HG02759 (cell line): ENCODE measurements around the gene VWA7.
"Not testable (repeated sequence)": the region's sequence is repeated elsewhere in the genome, so short reads cannot be mapped to it uniquely, and the experiment has no call there.

Experiments
- ATAC-seq: cut with Tn5 transposase; IDR thresholded peaks from one replicate; pipeline ENCODE4 v1.9.1; 2021; ENCODE audit warnings: mild to moderate bottlenecking, moderate library complexity; ENCODE audit not compliant: unreplicated experiment

Gene VWA7

GRCh38 chr6:31801031-31801927, 24.2 kb upstream of the VWA7 start:
- ATAC-seq = not testable (repeated sequence)

GRCh38 chr6:31799781-31800180, 22.7 kb upstream of the VWA7 start:
- ATAC-seq = no peak

GRCh38 chr6:31797588-31797987, 20.5 kb upstream of the VWA7 start:
- ATAC-seq = no peak

- no peak for ATAC-seq
These were observed 19.9 kb upstream of the VWA7 start for GRCh38 chr6:31796993-31797385.

- ATAC-seq = peak; percentile 88
These were observed 18.6 kb upstream of the VWA7 start, which contains the start of gene VARS1 for GRCh38 chr6:31795616-31796298. VARS1 (minus strand) TSS chr6:31795752; CDS start chr6:31795217, 535 bp downstream.

GRCh38 chr6:31794866-31795615, 17.9 kb upstream of the VWA7 start:
- peak; percentile 5 for ATAC-seq

- ATAC-seq = no peak
These were observed 17.3 kb upstream of the VWA7 start for GRCh38 chr6:31794294-31794865.

- not testable (repeated sequence) for ATAC-seq
These were observed 16.8 kb upstream of the VWA7 start for GRCh38 chr6:31793927-31794245.

GRCh38 chr6:31792761-31793171, 15.6 kb upstream of the VWA7 start:
- ATAC-seq = no peak

- no peak for ATAC-seq
These were observed 14.9 kb upstream of the VWA7 start for GRCh38 chr6:31792090-31792374.

- ATAC-seq = no peak
These were observed 14.4 kb upstream of the VWA7 start for GRCh38 chr6:31791324-31792089.

- ATAC-seq = no peak
These were observed 8.3 kb upstream of the VWA7 start for GRCh38 chr6:31785475-31785874.

GRCh38 chr6:31784098-31784925, 7.2 kb upstream of the VWA7 start:
- ATAC-seq = no peak

GRCh38 chr6:31782126-31782855, 5.2 kb upstream of the VWA7 start:
- no peak for ATAC-seq

GRCh38 chr6:31781244-31782125, 4.4 kb upstream of the VWA7 start:
- ATAC-seq = no peak

GRCh38 chr6:31780507-31781243, 3.5 kb upstream of the VWA7 start:
- ATAC-seq = no peak

- ATAC-seq = no peak
These were observed 2.8 kb upstream of the VWA7 start for GRCh38 chr6:31779908-31780307.
